Keratinocyte (primary cell): ENCODE measurements around the gene RNPS1. TPM values are rescaled to one million over a fixed set of nuclear protein-coding genes. Genes with fewer than 3 reads are reported as not detected.
"Not testable (repeated sequence)": the region's sequence is repeated elsewhere in the genome, so short reads cannot be mapped to it uniquely, and the experiment has no call there.

Experiments
- DNase-seq: peaks from one replicate; pipeline ENCODE4 v3.0.0-alpha.2; 2011; ENCODE audit warnings: low read depth, missing footprints, low spot score
- FAIRE-seq: peaks from 2 replicates; lab custom pipeline; 2011; peaks lifted over from hg19 to GRCh38; lab: Jason Lieb, UNC
- H2AFZ ChIP-seq: 2 replicates; pipeline ENCODE4 v1.6.0; 2012; ENCODE audit warnings: low read length, control low read depth, inconsistent platforms; ENCODE audit not compliant: control insufficient read depth
- H3K27ac ChIP-seq: 2 replicates; pipeline ENCODE4 v1.5.1; 2011; ENCODE audit warnings: low read length; ENCODE audit not compliant: control insufficient read depth, insufficient read depth
- H3K27me3 ChIP-seq: 3 replicates; pipeline ENCODE4 v1.6.0; 2011; ENCODE audit warnings: low read length; ENCODE audit not compliant: control insufficient read depth, insufficient read depth; ENCODE audit errors: extremely low read depth
- H3K36me3 ChIP-seq, 2 experiments: 2 replicates in 1 of 2; 3 replicates in 1 of 2; pipeline ENCODE4 v1.5.1; 2011; ENCODE audit warnings: low read length in 2 of 2, mild to moderate bottlenecking in 1 of 2; ENCODE audit not compliant: control insufficient read depth in 2 of 2, insufficient read depth in 2 of 2; ENCODE audit errors: extremely low read depth in 1 of 2
- H3K4me1 ChIP-seq: 3 replicates; pipeline ENCODE4 v1.5.1; 2011; ENCODE audit warnings: low read length; ENCODE audit not compliant: control insufficient read depth, insufficient read depth; ENCODE audit errors: extremely low read depth
- H3K4me2 ChIP-seq: 3 replicates; pipeline ENCODE4 v1.6.0; 2011; ENCODE audit warnings: low read depth, low read length; ENCODE audit not compliant: control insufficient read depth, insufficient read depth; ENCODE audit errors: extremely low read depth
- H3K4me3 ChIP-seq, 3 experiments: fragments of 200-600 bp in 1 of 3; sonication (generic) in 1 of 3; 2 replicates in 2 of 3; 3 replicates in 1 of 3; pipeline ENCODE4 v1.5.1; 2011 to 2016; ENCODE audit warnings: low read length in 3 of 3, mild to moderate bottlenecking in 3 of 3, control low read depth in 2 of 3, inconsistent platforms in 1 of 3, low read depth in 1 of 3, mixed read lengths in 1 of 3, mixed run types in 1 of 3, moderate library complexity in 1 of 3; ENCODE audit not compliant: control insufficient read depth in 2 of 3, insufficient read depth in 2 of 3; ENCODE audit errors: extremely low read depth in 1 of 3
- H3K79me2 ChIP-seq: 2 replicates; pipeline ENCODE4 v1.6.0; 2012; ENCODE audit warnings: low read length; ENCODE audit not compliant: control insufficient read depth, insufficient read depth
- H3K9ac ChIP-seq: 3 replicates; pipeline ENCODE4 v1.6.0; 2011; ENCODE audit warnings: low read length; ENCODE audit not compliant: control insufficient read depth, insufficient read depth; ENCODE audit errors: extremely low read depth
- H3K9me1 ChIP-seq: 3 replicates; pipeline ENCODE4 v1.6.0; 2011; ENCODE audit warnings: low read length; ENCODE audit not compliant: control insufficient read depth, insufficient read depth; ENCODE audit errors: extremely low read depth
- H3K9me3 ChIP-seq: 2 replicates; pipeline ENCODE4 v1.5.1; 2012; ENCODE audit warnings: low read depth, low read length; ENCODE audit not compliant: control insufficient read depth
- H4K20me1 ChIP-seq: 3 replicates; pipeline ENCODE4 v1.6.0; 2011; ENCODE audit warnings: low read length; ENCODE audit not compliant: control insufficient read depth, insufficient read depth; ENCODE audit errors: extremely low read depth
- CTCF ChIP-seq, 3 experiments: IDR thresholded peaks in 1 of 3; conservative IDR thresholded peaks in 1 of 3; optimal IDR thresholded peaks in 1 of 3; 2 replicates in 2 of 3; 3 replicates in 1 of 3; pipeline versions ENCODE3 to v1.5.1; 2011; ENCODE audit warnings: low read length in 3 of 3, mild to moderate bottlenecking in 3 of 3, moderate library complexity in 2 of 3, control low read depth in 1 of 3, inconsistent platforms in 1 of 3; ENCODE audit not compliant: insufficient read depth in 2 of 3; ENCODE audit errors: extremely low read depth in 1 of 3
- EZH2 ChIP-seq: IDR thresholded peaks from one replicate; pipeline ENCODE4 v1.6.1; 2012; ENCODE audit warnings: inconsistent platforms, mild to moderate bottlenecking, low read length, moderate library complexity
- dilution Hi-C: fragments of 300-500 bp; cut with MboI; formaldehyde crosslinking; loops from one replicate; pipeline ENCODE4 v1.7.0; 2020; ENCODE audit warnings: low sequenced_read_pairs; ENCODE audit not compliant: extremely low pct_ligation_motif_present
- polyA plus RNA-seq, 5 experiments: library from polyadenylated mRNA; depleted of rRNA in 3 of 5; stranded (reverse) in 3 of 5; stranded (forward) in 1 of 5; unstranded in 1 of 5; fragments of >200 nt; gene quantifications; 1 replicate in 1 of 5; 2 replicates in 3 of 5; 3 replicates in 1 of 5; pipeline versions ENCODE4 v1.2.1 to v1.2.3, GENCODE V29; 2011 to 2012; ENCODE audit warnings: missing spikeins in 2 of 5, low read depth in 1 of 5, low replicate concordance in 1 of 5

RNPS1 gene
- polyA plus RNA-seq, 1 donor (not counting 4 experiments of a cell fraction or from before 2014, with no cell fraction given) = 89.4 TPM

DNA sequence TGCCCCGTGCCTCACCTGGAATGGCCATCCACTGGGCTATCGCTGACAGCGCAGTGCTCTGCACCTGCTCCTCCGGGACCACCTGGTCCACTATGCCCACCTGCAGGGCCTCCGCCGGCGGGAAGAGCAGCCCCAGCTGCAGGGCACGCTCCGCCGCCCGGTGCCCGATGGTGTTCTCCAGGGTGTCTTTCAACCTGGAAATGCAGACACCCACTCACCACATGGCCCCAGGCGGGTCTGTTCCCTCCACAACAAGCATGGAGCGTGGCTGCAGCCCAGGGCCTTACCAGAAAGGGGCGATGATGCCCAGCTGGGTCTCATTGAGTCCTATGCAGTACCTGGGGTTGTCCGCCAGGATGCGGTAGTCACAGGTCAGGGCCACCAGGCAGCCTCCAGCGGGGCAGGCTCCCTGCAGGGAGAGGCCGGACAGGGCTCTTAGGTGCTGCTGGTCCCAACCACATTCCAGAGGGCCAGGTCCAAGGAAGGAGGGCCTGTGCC is 24.8 kb downstream of the RNPS1 start:
- DNase-seq = no peak
- Histone ChIP-seq H4K20me1 (no peaks in the 10 kb centered on the region), H3K27me3 (peaks cover 5% of the 10 kb centered on the region), H2AFZ (no peak overlapping the region), H3K9ac (no peak overlapping the region), H3K9me1 (no peaks in the 10 kb centered on the region), H3K27ac (no peak overlapping the region), H3K9me3 (no peaks in the 10 kb centered on the region), H3K4me2 (no peak overlapping the region), H3K4me3 (no peak overlapping the region), H3K36me3 (peaks cover 20 to 27% of the 10 kb centered on the region in 2 experiments), H3K79me2 (no peaks in the 10 kb centered on the region), H3K4me1 (peaks cover 3% of the 10 kb centered on the region)
- TF ChIP-seq EZH2 (no peak), CTCF (optimal IDR thresholded peaks at IDR 0.05 in 1 of 3, IDR thresholded peaks at IDR 0.05 in 1 of 3, conservative IDR thresholded peaks at IDR 0.05 in 1 of 3; ENCODE audit: extremely low read depth in 1 of 3, insufficient read depth in 2 of 3, low read length in 3 of 3) (no peak)
- dilution Hi-C loops = no loop called here
- no peak for FAIRE-seq

DNA sequence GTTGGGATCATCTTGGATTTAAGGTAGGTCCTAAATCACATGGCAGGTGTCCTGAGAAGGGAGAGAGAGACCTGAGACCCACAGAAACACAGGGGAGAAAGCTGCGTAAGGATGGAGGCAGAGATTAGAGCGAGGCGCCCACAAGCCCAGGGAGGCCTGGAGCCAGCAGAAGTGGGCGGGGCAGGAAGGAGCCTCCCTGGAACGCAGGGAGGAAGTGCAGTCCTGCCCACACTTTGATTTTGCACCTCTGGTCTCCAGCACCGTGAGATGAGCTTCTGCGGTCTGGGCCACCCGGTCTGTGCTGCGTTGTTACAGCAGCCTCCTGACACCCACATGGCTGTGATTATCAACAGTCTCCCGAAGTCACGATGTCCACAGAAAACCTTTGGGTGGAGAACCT is 25.3 kb downstream of the RNPS1 start:
- Histone ChIP-seq H3K9me3 (no peaks in the 10 kb centered on the region), H3K36me3 (peaks cover 20 to 24% of the 10 kb centered on the region in 2 experiments), H3K9me1 (no peaks in the 10 kb centered on the region), H3K27me3 (peaks cover 10% of the 10 kb centered on the region), H3K4me1 (peaks cover 3% of the 10 kb centered on the region), H3K9ac (no peak overlapping the region), H2AFZ (no peak overlapping the region), H3K4me3 (no peak overlapping the region), H3K27ac (no peak overlapping the region), H3K4me2 (no peak overlapping the region), H3K79me2 (no peaks in the 10 kb centered on the region), H4K20me1 (no peaks in the 10 kb centered on the region)
- TF ChIP-seq EZH2 = no peak
- TF ChIP-seq CTCF (optimal IDR thresholded peaks at IDR 0.05 in 1 of 3, IDR thresholded peaks at IDR 0.05 in 1 of 3, conservative IDR thresholded peaks at IDR 0.05 in 1 of 3; ENCODE audit: extremely low read depth in 1 of 3, insufficient read depth in 2 of 3, low read length in 3 of 3) = no peak
- no peak for DNase-seq
- dilution Hi-C loops = no loop called here
- FAIRE-seq = no peak

- peaks cover 11 to 15% of the 10 kb centered on the region in 2 experiments for H3K36me3 ChIP-seq
- H3K4me1 ChIP-seq, H3K27ac ChIP-seq, H3K4me2 ChIP-seq, H3K9me1 ChIP-seq, H3K9me3 ChIP-seq, dilution Hi-C loops, H4K20me1 ChIP-seq, H3K9ac ChIP-seq, H3K4me3 ChIP-seq, H3K79me2 ChIP-seq, DNase-seq, FAIRE-seq, H2AFZ ChIP-seq: not testable (repeated sequence)
- peaks cover 32% of the 10 kb centered on the region for H3K27me3 ChIP-seq
These were observed 27.6 kb downstream of the RNPS1 start for GRCh38 chr16:2240331-2240730.
